Liver (tissue), 3 donors: ENCODE measurements around the gene HMGA1.

Experiments used
- ATF3 ChIP-seq: IDR thresholded peaks from 2 replicates; pipeline ENCODE4 v1.6.1; 2016; ENCODE audit warnings: antibody characterized with exemption
- CTCF ChIP-seq: fragments of 150-350 bp; IDR thresholded peaks from 2 replicates; pipeline ENCODE4 v1.5.1; 2017; ENCODE audit warnings: improper control_type of control experiment, low read depth, low read length; ENCODE audit not compliant: missing input control
- EGR1 ChIP-seq, 2 donors: IDR thresholded peaks; 2 replicates each; pipeline ENCODE4 v1.6.1; 2016 to 2018; ENCODE audit warnings: antibody characterized with exemption in 2 of 2, low read depth in 2 of 2
- FOXA1 ChIP-seq: IDR thresholded peaks from 2 replicates; pipeline ENCODE4 v1.6.1; 2016; ENCODE audit warnings: antibody characterized with exemption
- GABPA ChIP-seq, 2 donors: IDR thresholded peaks in 1 of 2; conservative IDR thresholded peaks in 1 of 2; 2 replicates each; pipeline ENCODE4 v1.6.1; 2016; ENCODE audit warnings: antibody characterized with exemption in 2 of 2, mild to moderate bottlenecking in 1 of 2, moderate library complexity in 1 of 2
- MAX ChIP-seq: IDR thresholded peaks from 2 replicates; pipeline ENCODE4 v1.6.1; 2016; ENCODE audit warnings: antibody characterized with exemption
- REST ChIP-seq: IDR thresholded peaks from 2 replicates; pipeline ENCODE4 v1.6.1; 2016; ENCODE audit warnings: antibody characterized with exemption, mild to moderate bottlenecking
- YY1 ChIP-seq: IDR thresholded peaks from 2 replicates; pipeline ENCODE4 v1.6.1; 2016; ENCODE audit warnings: antibody characterized with exemption, mild to moderate bottlenecking
- ZBTB33 ChIP-seq: IDR thresholded peaks from 2 replicates; pipeline ENCODE4 v1.6.1; 2016; ENCODE audit warnings: antibody characterized with exemption
- donor health status: healthy.
- donor health status: healthy.

- TF ChIP-seq ZBTB33 = no peak
- TF ChIP-seq CTCF = no peak
- no peak for TF ChIP-seq FOXA1
- no peak for TF ChIP-seq ATF3
- no peak for TF ChIP-seq GABPA (IDR thresholded peaks at IDR 0.05 in 1 of 2, conservative IDR thresholded peaks at IDR 0.05 in 1 of 2)
- no peak for TF ChIP-seq REST
- TF ChIP-seq YY1 = no peak
- no peak for TF ChIP-seq MAX
- no peak for TF ChIP-seq EGR1 (IDR thresholded peaks at IDR 0.05; ENCODE audit: low read depth in 2 of 2)
Measured at GRCh38 chr6:34206726-34207125, 29.9 kb upstream of the HMGA1 start.
